Fibroblast of lung (primary cell): ENCODE measurements around the gene NECAP2. TPM values are rescaled to one million over a fixed set of nuclear protein-coding genes. Genes with fewer than 3 reads are reported as not detected.
A peak's percentile ranks its signal among the peaks of the same experiment; 100 is the strongest.

Experiments
- DNase-seq, 2 donors: peaks; one replicate each; pipeline versions ENCODE4 v3.0.0 to v3.0.0-alpha.2; 2010; ENCODE audit warnings: low read depth in 2 of 2
- H2AFZ ChIP-seq: 2 replicates; pipeline ENCODE4 v1.5.1; 2012; ENCODE audit warnings: low read length, control low read depth, inconsistent platforms
- H3K27ac ChIP-seq: 2 replicates; pipeline ENCODE4 v1.5.1; 2011; ENCODE audit warnings: low read length, control low read depth; ENCODE audit not compliant: insufficient read depth
- H3K27me3 ChIP-seq: 2 replicates; pipeline ENCODE4 v1.5.1; 2011; ENCODE audit warnings: mild to moderate bottlenecking, low read length; ENCODE audit not compliant: control insufficient read depth, insufficient read depth
- H3K36me3 ChIP-seq: 2 replicates; pipeline ENCODE4 v1.5.1; 2011; ENCODE audit warnings: low read length; ENCODE audit not compliant: control insufficient read depth, insufficient read depth
- H3K4me1 ChIP-seq: 2 replicates; pipeline ENCODE4 v1.5.1; 2011; ENCODE audit warnings: low read length; ENCODE audit not compliant: control insufficient read depth, insufficient read depth; ENCODE audit errors: extremely low read depth
- H3K4me2 ChIP-seq: 2 replicates; pipeline ENCODE4 v1.5.1; 2011; ENCODE audit warnings: low read length, control low read depth; ENCODE audit not compliant: insufficient read depth; ENCODE audit errors: extremely low read depth
- H3K4me3 ChIP-seq, 4 experiments: fragments of 200-600 bp in 1 of 4; sonication (generic) in 1 of 4; replicated peaks in 1 of 4; 2 replicates each; pipeline ENCODE4 v1.5.1; 2011 to 2016; ENCODE audit warnings: low read length in 4 of 4, low read depth in 3 of 4, mild to moderate bottlenecking in 3 of 4, control low read depth in 2 of 4, inconsistent platforms in 1 of 4, mixed read lengths in 1 of 4; ENCODE audit not compliant: insufficient read depth in 1 of 4; ENCODE audit errors: control extremely low read depth in 1 of 4
- H3K79me2 ChIP-seq: 2 replicates; pipeline ENCODE4 v1.5.1; 2012; ENCODE audit warnings: mild to moderate bottlenecking, low read length, inconsistent platforms; ENCODE audit not compliant: control insufficient read depth, insufficient read depth
- H3K9ac ChIP-seq: 2 replicates; pipeline ENCODE4 v1.5.1; 2011; ENCODE audit warnings: mild to moderate bottlenecking, low read length, control low read depth; ENCODE audit not compliant: insufficient read depth
- H3K9me3 ChIP-seq: 2 replicates; pipeline ENCODE4 v1.5.1; 2012; ENCODE audit warnings: low read depth, low read length; ENCODE audit not compliant: control insufficient read depth, insufficient read depth
- H4K20me1 ChIP-seq: 2 replicates; pipeline ENCODE4 v1.5.1; 2011; ENCODE audit warnings: low read length; ENCODE audit not compliant: control insufficient read depth, insufficient read depth; ENCODE audit errors: extremely low read depth
- CTCF ChIP-seq, 2 donors: IDR thresholded peaks in 1 of 2; conservative IDR thresholded peaks in 1 of 2; 1 replicate in 1 of 2; 2 replicates in 1 of 2; pipeline ENCODE4 v1.5.1; 2011 to 2012; ENCODE audit warnings: low read length in 2 of 2, control low read depth in 1 of 2, inconsistent platforms in 1 of 2, low read depth in 1 of 2, mild to moderate bottlenecking in 1 of 2
- EZH2 ChIP-seq: IDR thresholded peaks from 2 replicates; pipeline ENCODE4 v1.5.1; 2012; ENCODE audit warnings: low read length, control low read depth, mild to moderate bottlenecking; ENCODE audit errors: missing control alignments
- polyA plus RNA-seq, 2 donors: library from polyadenylated mRNA; depleted of rRNA in 1 of 2; stranded (reverse) in 1 of 2; unstranded in 1 of 2; fragments of >200 nt; gene quantifications; 2 replicates each; pipeline ENCODE4 v1.2.1, GENCODE V29; 2011 to 2012; ENCODE audit warnings: missing spikeins in 1 of 2
- total RNA-seq: library from RNA; depleted of rRNA; stranded (reverse); fragments of >200 nt; gene quantifications from 2 replicates; pipeline ENCODE4 v1.2.1, GENCODE V29; 2014

Gene NECAP2
- total and polyA plus RNA-seq, 2 donors (not counting 1 experiment from before 2014, with no cell fraction given), result 83.9 to 97.0 TPM

- Histone ChIP-seq H3K9ac (no peak overlapping the region), H2AFZ (no peak overlapping the region)
- no peak for TF ChIP-seq EZH2
- no peak for TF ChIP-seq CTCF (conservative IDR thresholded peaks at IDR 0.05 in 1 of 2, IDR thresholded peaks at IDR 0.05 in 1 of 2; ENCODE audit: low read depth in 1 of 2, low read length in 2 of 2)
Measured at GRCh38 chr1:16405441-16405840, 35.1 kb upstream of the NECAP2 start.

GRCh38 chr1:16406868-16407267 is 33.7 kb upstream of the NECAP2 start:
- Histone ChIP-seq H3K4me2 (no peak overlapping the region), H3K4me1 (no peaks in the 10 kb centered on the region), H2AFZ (no peak overlapping the region), H3K36me3 (no peaks in the 10 kb centered on the region), H3K9me3 (no peaks in the 10 kb centered on the region), H3K27me3 (peaks cover 3% of the 10 kb centered on the region), H3K79me2 (no peaks in the 10 kb centered on the region), H3K9ac (no peak overlapping the region), H4K20me1 (no peaks in the 10 kb centered on the region), H3K4me3 (no peak overlapping the region), H3K27ac (no peak overlapping the region)
- no peak for TF ChIP-seq EZH2
- TF ChIP-seq CTCF (conservative IDR thresholded peaks at IDR 0.05 in 1 of 2, IDR thresholded peaks at IDR 0.05 in 1 of 2; ENCODE audit: low read depth in 1 of 2, low read length in 2 of 2), result no peak
- DNase-seq, result no peak

More at GRCh38 chr1:16405441-16405840, 35.1 kb upstream of the NECAP2 start:
- H3K27me3 ChIP-seq, result no peaks in the 10 kb centered on the region
- H3K27ac ChIP-seq, result no peak overlapping the region
- no peak overlapping the region for H3K4me3 ChIP-seq
- no peaks in the 10 kb centered on the region for H3K79me2 ChIP-seq
- no peaks in the 10 kb centered on the region for H4K20me1 ChIP-seq
- no peak overlapping the region for H3K4me2 ChIP-seq
- no peaks in the 10 kb centered on the region for H3K4me1 ChIP-seq
- peak in 1 of 2 donors; percentile 10 for DNase-seq
- H3K36me3 ChIP-seq, result no peaks in the 10 kb centered on the region
- no peaks in the 10 kb centered on the region for H3K9me3 ChIP-seq

GRCh38 chr1:16409536-16410152 is 30.9 kb upstream of the NECAP2 start:
- Histone ChIP-seq H3K27me3 (peaks cover 3% of the 10 kb centered on the region), H3K9ac (no peak overlapping the region), H3K4me3 (no peak overlapping the region), H3K9me3 (no peaks in the 10 kb centered on the region), H3K4me1 (no peaks in the 10 kb centered on the region), H3K4me2 (no peak overlapping the region), H2AFZ (no peak overlapping the region), H4K20me1 (no peaks in the 10 kb centered on the region), H3K27ac (no peak overlapping the region), H3K79me2 (no peaks in the 10 kb centered on the region), H3K36me3 (no peaks in the 10 kb centered on the region)
- TF ChIP-seq CTCF (conservative IDR thresholded peaks at IDR 0.05 in 1 of 2, IDR thresholded peaks at IDR 0.05 in 1 of 2; ENCODE audit: low read depth in 1 of 2, low read length in 2 of 2), result no peak
- no peak for TF ChIP-seq EZH2
- no peak for DNase-seq
